Thyroid gland (tissue), 4 donors: ENCODE measurements around the gene FAM24A. TPM values are rescaled to one million over a fixed set of nuclear protein-coding genes. Genes with fewer than 3 reads are reported as not detected.

Source experiments
- DNase-seq, 2 donors: peaks; one replicate each; pipeline ENCODE4 v3.0.0-alpha.2; 2019
- H3K27ac ChIP-seq, 3 donors: fragments of 200-600 bp; sonication (generic); 1 replicate in 2 of 3; 2 replicates in 1 of 3; pipeline ENCODE4 v1.5.1; 2016 to 2019; ENCODE audit warnings: mild to moderate bottlenecking in 1 of 3, moderate library complexity in 1 of 3
- H3K27me3 ChIP-seq: fragments of 200-600 bp; sonication (generic); one replicate; pipeline ENCODE4 v1.5.1; 2019
- H3K36me3 ChIP-seq, 2 donors: fragments of 200-600 bp; sonication (generic); one replicate each; pipeline ENCODE4 v1.5.1; 2016 to 2019
- H3K4me1 ChIP-seq, 2 donors: fragments of 200-600 bp; sonication (generic); one replicate each; pipeline ENCODE4 v1.5.1; 2017 to 2019
- H3K4me3 ChIP-seq, 3 donors: fragments of 200-600 bp; sonication (generic); replicated peaks in 1 of 3; 1 replicate in 2 of 3; 2 replicates in 1 of 3; pipeline ENCODE4 v1.5.1; 2016; ENCODE audit warnings: mild to moderate bottlenecking in 1 of 3
- H3K9me3 ChIP-seq: fragments of 200-600 bp; sonication (generic); one replicate; pipeline ENCODE4 v1.5.1; 2017
- POLR2A ChIP-seq, 2 donors: fragments of 450-650 bp; IDR thresholded peaks; one replicate each; pipeline ENCODE4 v1.6.1; 2017; ENCODE audit warnings: antibody characterized with exemption in 2 of 2, mild to moderate bottlenecking in 2 of 2, moderate library complexity in 1 of 2
- whole genome bisulfite sequencing, 2 donors: methylation state at CpG; one replicate each; pipeline ENCODE4 v1.1.5; 2017; 5-methylcytosine and 5-hydroxymethylcytosine counted together
- intact Hi-C: fragments of 100-400 bp; cut with DNase I; formaldehyde crosslinking; loops from one replicate; pipeline ENCODE4 v1.15.1; 2023
- total RNA-seq, 4 donors: library from RNA; depleted of rRNA; stranded (reverse); fragments of >200 nt; gene quantifications; one replicate each; pipeline ENCODE4 v1.2.3, GENCODE V29; 2016
- TF ChIP-seq, protein P1 (sequence below), 6 experiments: fragments of 200-600 bp in 3 of 6; fragments of 450-650 bp in 3 of 6; sonication (generic) in 3 of 6; IDR thresholded peaks; one replicate each; pipeline ENCODE4 v1.5.1; 2016 to 2019; ENCODE audit warnings: antibody characterized with exemption in 6 of 6, mild to moderate bottlenecking in 2 of 6, inconsistent platforms in 1 of 6, moderate library complexity in 1 of 6

Gene FAM24A
- total RNA-seq, 4 donors from 2014 or later, result not detected

GRCh38 chr10:122911889-122912484, 1.6 kb downstream of the FAM24A start:
- no peaks in the 10 kb centered on the region for H3K27me3 ChIP-seq
- no peak overlapping the region for H3K27ac ChIP-seq
- H3K9me3 ChIP-seq, result no peaks in the 10 kb centered on the region
- TF ChIP-seq, protein P1, sequence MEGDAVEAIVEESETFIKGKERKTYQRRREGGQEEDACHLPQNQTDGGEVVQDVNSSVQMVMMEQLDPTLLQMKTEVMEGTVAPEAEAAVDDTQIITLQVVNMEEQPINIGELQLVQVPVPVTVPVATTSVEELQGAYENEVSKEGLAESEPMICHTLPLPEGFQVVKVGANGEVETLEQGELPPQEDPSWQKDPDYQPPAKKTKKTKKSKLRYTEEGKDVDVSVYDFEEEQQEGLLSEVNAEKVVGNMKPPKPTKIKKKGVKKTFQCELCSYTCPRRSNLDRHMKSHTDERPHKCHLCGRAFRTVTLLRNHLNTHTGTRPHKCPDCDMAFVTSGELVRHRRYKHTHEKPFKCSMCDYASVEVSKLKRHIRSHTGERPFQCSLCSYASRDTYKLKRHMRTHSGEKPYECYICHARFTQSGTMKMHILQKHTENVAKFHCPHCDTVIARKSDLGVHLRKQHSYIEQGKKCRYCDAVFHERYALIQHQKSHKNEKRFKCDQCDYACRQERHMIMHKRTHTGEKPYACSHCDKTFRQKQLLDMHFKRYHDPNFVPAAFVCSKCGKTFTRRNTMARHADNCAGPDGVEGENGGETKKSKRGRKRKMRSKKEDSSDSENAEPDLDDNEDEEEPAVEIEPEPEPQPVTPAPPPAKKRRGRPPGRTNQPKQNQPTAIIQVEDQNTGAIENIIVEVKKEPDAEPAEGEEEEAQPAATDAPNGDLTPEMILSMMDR (IDR thresholded peaks at IDR 0.05), result no peak
- no peak for TF ChIP-seq POLR2A (IDR thresholded peaks at IDR 0.05)
- H3K4me1 ChIP-seq, result no peaks in the 10 kb centered on the region
- no peak overlapping the region for H3K4me3 ChIP-seq
- DNase-seq, result peak; percentile 27 to 53
- WGBS, 2 donors, result 21 to 25% methylated on average over 5 of the region's 5 CpGs
- no peaks in the 10 kb centered on the region for H3K36me3 ChIP-seq
- intact Hi-C loops, result no loop called here

DNA sequence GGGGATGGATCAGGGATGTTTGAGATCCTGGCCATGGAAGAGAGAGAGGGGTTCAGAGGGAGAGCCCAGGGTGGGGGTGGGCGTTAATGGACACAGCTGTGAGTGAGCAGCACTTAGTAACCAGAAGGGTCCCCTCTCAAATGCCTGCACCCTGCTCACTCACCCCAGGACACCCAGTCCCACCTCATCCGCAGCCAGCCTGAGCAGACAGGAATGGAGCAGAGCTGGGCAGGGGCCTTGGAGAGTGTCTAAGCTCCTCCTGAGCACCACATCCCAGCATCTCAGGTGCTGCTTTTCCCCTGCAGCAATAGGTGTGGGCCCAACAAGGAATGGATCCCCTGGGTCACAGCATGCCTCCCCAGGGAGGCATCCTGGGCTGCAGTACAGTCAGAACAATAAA, 5.3 kb downstream of the FAM24A start:
- H3K9me3 ChIP-seq, result no peaks in the 10 kb centered on the region
- H3K36me3 ChIP-seq, result no peaks in the 10 kb centered on the region
- no peak overlapping the region for H3K4me3 ChIP-seq
- intact Hi-C loops, result no loop called here
- TF ChIP-seq, protein P1 (IDR thresholded peaks at IDR 0.05), result no peak
- TF ChIP-seq POLR2A (IDR thresholded peaks at IDR 0.05), result no peak
- H3K27me3 ChIP-seq, result no peaks in the 10 kb centered on the region
- 83% methylated on average over 1 of the region's 2 CpGs; no CpG with 5 or more reads in 1 of the 2 donors for WGBS, 2 donors
- no peaks in the 10 kb centered on the region for H3K4me1 ChIP-seq
- no peak overlapping the region for H3K27ac ChIP-seq
- DNase-seq, result no peak

DNA sequence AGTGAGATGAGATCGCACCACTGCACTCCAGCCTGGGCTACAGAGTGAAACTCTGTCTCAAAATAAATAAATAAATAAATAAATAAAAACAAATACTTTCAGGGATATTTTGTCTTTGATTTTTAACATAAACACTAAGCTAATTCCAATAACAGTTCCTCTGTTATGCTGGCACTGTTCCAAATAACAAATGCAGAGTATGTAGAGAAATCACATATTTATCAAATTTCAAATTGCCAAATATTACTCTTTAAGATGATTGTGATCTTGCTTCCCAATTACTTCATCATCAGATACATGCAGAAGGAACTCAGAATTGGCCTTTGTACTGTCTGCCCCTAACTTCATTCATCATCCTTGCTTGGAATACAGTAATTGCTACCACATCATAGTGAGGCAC, 19.7 kb downstream of the FAM24A start:
- H3K27ac ChIP-seq, result no peak overlapping the region
- WGBS, 2 donors, result 95 to 100% methylated on average over 1 of the region's 1 CpG
- H3K4me1 ChIP-seq, result no peaks in the 10 kb centered on the region
- no peaks in the 10 kb centered on the region for H3K27me3 ChIP-seq
- DNase-seq, result no peak
- H3K9me3 ChIP-seq, result no peaks in the 10 kb centered on the region
- no peak overlapping the region for H3K4me3 ChIP-seq
- intact Hi-C loops, result no loop called here
- TF ChIP-seq, protein P1 (IDR thresholded peaks at IDR 0.05), result no peak
- no peak for TF ChIP-seq POLR2A (IDR thresholded peaks at IDR 0.05)
- H3K36me3 ChIP-seq, result no peaks in the 10 kb centered on the region

DNA sequence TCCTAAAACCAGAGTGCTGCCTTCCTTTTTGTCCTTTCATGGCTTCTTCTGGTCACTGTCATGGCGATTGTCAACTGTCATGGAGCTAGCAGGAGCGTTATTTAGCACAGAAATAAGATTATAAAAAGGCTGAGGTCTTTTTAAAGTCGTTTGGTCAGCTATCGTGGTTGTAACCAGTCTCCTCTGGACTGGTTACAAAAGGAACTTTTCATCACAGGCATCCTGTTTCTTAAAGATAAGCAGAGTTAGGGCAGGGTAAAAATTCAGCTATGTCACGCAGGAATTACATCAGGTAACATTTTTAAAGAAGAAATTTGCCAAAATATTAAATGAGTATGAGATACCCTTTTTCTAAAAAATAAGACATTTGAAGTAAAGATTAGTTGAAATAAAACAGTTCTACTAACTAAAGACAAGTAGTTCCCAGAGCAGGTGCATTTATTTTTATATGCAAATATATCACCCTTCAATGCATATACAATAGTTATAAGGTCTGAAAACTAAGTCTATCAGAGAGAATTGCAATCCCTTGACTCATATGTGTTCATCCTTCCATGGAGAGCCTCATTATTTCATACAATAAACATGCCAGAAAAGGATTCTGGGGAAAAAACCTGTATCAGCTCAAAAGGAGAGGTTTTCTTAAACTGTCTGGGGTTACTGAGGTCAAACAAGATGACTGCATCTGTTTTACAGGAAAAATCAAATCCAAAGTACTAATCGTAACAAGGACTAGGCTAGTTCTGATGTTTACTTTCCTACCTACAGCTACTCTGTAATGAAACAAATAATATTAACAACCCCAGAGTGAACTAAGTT, 20.9 kb downstream of the FAM24A start:
- Histone ChIP-seq H3K4me1 (no peaks in the 10 kb centered on the region), H3K36me3 (peaks cover 0 to 5% of the 10 kb centered on the region in 2 donors), H3K27me3 (no peaks in the 10 kb centered on the region), H3K4me3 (no peak overlapping the region), H3K9me3 (no peaks in the 10 kb centered on the region), H3K27ac (no peak overlapping the region)
- DNase-seq, result no peak
- TF ChIP-seq, protein P1 (IDR thresholded peaks at IDR 0.05), result no peak
- no peak for TF ChIP-seq POLR2A (IDR thresholded peaks at IDR 0.05)
- 84 to 89% methylated on average over 6 of the region's 6 CpGs for WGBS, 2 donors
- intact Hi-C loops, result no loop called here
